GM19193 (cell line): ENCODE data around the gene EP300.

Source experiments
- POLR2A ChIP-seq: IDR thresholded peaks from 4 replicates; pipeline ENCODE4 v1.6.1; 2011; ENCODE audit not compliant: insufficient read depth, insufficient read length; ENCODE audit errors: extremely low read depth

The EP300 gene

DNA sequence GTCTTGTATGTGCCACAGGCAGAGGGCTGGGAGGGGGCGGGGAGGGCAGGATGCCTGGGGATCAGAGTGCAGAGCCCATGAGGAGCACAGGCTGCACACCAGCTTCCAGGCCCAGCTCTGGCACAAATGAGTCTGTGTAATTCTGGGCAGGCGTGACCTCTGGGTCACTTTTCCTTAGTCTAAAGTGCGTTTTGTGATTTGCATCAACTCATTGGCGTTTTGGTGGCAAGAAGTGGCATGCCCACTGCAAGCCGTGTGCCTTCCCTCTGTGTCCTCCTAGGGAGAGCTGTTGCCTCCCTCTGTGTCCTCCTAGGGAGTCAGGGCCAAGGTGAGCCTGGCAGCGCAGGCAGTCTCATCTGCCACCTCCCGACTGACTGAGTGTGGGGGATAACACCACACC, 131.1 kb downstream of the EP300 start:
- TF ChIP-seq POLR2A, result no peak

DNA sequence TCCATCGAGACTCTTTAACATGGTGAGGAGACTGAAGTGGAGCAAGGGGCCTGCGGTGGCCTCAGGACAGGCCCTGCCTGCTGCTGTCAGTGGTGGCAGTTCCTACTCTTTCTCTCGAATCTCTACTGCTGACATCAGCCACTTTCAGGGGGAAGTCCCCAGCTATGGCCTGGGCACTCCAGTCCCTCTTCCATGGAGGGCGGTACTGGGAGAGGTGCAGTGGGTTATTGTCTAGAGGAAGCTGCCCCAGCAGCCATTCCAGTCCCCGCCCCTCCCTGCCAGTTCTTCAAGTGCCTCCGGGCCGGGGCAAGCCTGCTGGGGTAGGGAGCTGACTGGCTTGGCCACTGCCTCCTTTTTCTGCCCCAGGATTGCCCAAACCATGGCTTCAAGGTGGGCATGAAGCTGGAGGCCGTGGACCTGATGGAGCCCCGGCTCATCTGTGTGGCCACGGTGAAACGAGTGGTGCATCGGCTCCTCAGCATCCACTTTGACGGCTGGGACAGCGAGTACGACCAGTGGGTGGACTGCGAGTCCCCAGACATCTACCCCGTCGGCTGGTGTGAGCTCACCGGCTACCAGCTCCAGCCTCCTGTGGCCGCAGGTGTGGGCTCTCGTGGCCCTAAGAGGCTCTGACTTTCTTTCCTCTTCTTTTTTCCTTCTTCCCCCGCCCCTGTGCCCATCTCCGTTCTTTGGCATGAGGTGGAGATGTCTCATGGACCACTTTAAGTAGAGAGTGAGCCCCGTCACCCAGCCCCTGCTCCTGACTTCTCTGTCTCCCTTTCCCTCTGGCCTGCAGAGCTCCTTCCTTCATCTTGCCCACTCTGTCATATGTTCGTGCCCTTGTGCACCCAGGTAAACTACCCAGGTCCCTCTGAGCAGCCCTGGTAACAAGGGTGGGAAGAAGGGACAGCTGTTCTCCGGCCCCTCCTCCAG, 134.6 kb downstream of the EP300 start:
- TF ChIP-seq POLR2A, result no peak

DNA sequence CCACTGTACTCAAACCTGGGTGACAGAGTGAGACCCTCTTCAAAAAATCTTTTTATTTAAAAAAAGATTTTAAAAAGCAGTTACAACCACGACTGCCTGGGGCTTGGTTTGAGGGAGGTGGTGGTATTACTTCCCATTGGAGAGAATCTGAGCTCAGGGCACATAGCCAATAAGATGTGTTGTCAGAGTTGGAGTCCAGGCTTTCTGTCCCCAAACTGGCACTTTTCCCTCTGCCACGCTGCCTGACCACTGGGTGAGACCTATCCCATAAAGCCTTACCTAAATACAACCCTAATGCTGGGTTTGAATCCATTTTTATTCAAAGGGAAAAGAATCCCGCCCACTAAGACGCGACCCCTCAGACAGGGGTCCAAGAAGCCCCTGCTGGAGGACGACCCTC, 136.8 kb downstream of the EP300 start:
- TF ChIP-seq POLR2A, result no peak
